HEK293 (cell line): ENCODE data around the gene STAP2.

Experiments used
- CTCF ChIA-PET: fragments of 350-600 bp; formaldehyde crosslinking; extraction: SDS; loops from one replicate; lab custom pipeline; 2021; ENCODE audit warnings: antibody characterized with exemption; lab: Yijun Ruan, JAX
- POLR2A ChIA-PET: fragments of 300-600 bp; formaldehyde crosslinking; extraction: SDS; loops from one replicate; lab custom pipeline; 2020; ENCODE audit warnings: antibody characterized with exemption, inconsistent platforms; lab: Yijun Ruan, JAX
- H3K27ac ChIP-seq: fragments of 200-500 bp; sonication (Bioruptor generic); 2 replicates; pipeline ENCODE4 v1.5.1; 2014; ENCODE audit warnings: low read depth, low read length, control low read depth, inconsistent platforms; ENCODE audit errors: extremely low read depth
- H3K36me3 ChIP-seq, 2 experiments: fragments of 200-500 bp in 1 of 2; sonication (Bioruptor generic) in 1 of 2; 1 replicate in 1 of 2; 2 replicates in 1 of 2; pipeline ENCODE4 v1.5.1; 2014 to 2017; ENCODE audit warnings: inconsistent platforms in 2 of 2, low read length in 2 of 2; ENCODE audit not compliant: control insufficient read depth in 2 of 2, insufficient read depth in 1 of 2
- H3K4me1 ChIP-seq: fragments of 200-500 bp; sonication (Bioruptor generic); 2 replicates; pipeline ENCODE4 v1.5.1; 2014; ENCODE audit warnings: mild to moderate bottlenecking, low read length, inconsistent platforms; ENCODE audit not compliant: control insufficient read depth, insufficient read depth
- H3K4me3 ChIP-seq: 2 replicates; pipeline ENCODE4 v1.5.1; 2011; ENCODE audit warnings: low read depth, mild to moderate bottlenecking, control low read depth, low read length, moderate library complexity
- H3K9me3 ChIP-seq: fragments of 200-500 bp; sonication (Bioruptor generic); 2 replicates; pipeline ENCODE4 v1.5.1; 2014; ENCODE audit warnings: low read depth, low read length, inconsistent platforms; ENCODE audit not compliant: control insufficient read depth, insufficient read depth
- BCL11B ChIP-seq: fragments of 450-650 bp; formaldehyde crosslinking; IDR thresholded peaks from 2 replicates; pipeline ENCODE4 v1.5.1; 2016; ENCODE audit warnings: low read depth, missing biosample characterization, missing genetic modification characterization
- GLIS1 ChIP-seq: fragments of 450-650 bp; formaldehyde crosslinking; IDR thresholded peaks from 2 replicates; pipeline ENCODE4 v1.5.1; 2016; ENCODE audit warnings: missing biosample characterization, missing genetic modification characterization
- GLIS2 ChIP-seq: fragments of 450-650 bp; formaldehyde crosslinking; IDR thresholded peaks from 2 replicates; pipeline ENCODE4 v1.5.1; 2016; ENCODE audit warnings: missing biosample characterization, missing genetic modification characterization
- PRDM6 ChIP-seq: fragments of 450-650 bp; formaldehyde crosslinking; IDR thresholded peaks from 2 replicates; pipeline ENCODE4 v1.5.1; 2017; ENCODE audit warnings: missing biosample characterization, missing genetic modification characterization
- RBAK ChIP-seq: fragments of 450-650 bp; formaldehyde crosslinking; IDR thresholded peaks from 2 replicates; pipeline ENCODE4 v1.5.1; 2016; ENCODE audit warnings: missing biosample characterization, missing genetic modification characterization
- REST ChIP-seq: fragments of 450-650 bp; formaldehyde crosslinking; IDR thresholded peaks from 2 replicates; pipeline ENCODE4 v1.5.1; 2016; ENCODE audit warnings: missing biosample characterization, missing genetic modification characterization
- SP3 ChIP-seq: fragments of 450-650 bp; formaldehyde crosslinking; IDR thresholded peaks from 2 replicates; pipeline ENCODE4 v1.5.1; 2016; ENCODE audit warnings: missing biosample characterization, missing genetic modification characterization
- TRIM28 ChIP-seq: IDR thresholded peaks from 2 replicates; pipeline ENCODE4 v1.6.1; 2011; ENCODE audit warnings: low read length, control low read depth, borderline replicate concordance
- ZBTB8A ChIP-seq: fragments of 450-650 bp; formaldehyde crosslinking; IDR thresholded peaks from 2 replicates; pipeline ENCODE4 v1.5.1; 2016; ENCODE audit warnings: missing biosample characterization, missing genetic modification characterization
- ZFP3 ChIP-seq: fragments of 450-650 bp; formaldehyde crosslinking; IDR thresholded peaks from 2 replicates; pipeline ENCODE4 v1.5.1; 2016; ENCODE audit warnings: low read depth, missing biosample characterization, missing genetic modification characterization
- ZIC2 ChIP-seq: fragments of 450-650 bp; formaldehyde crosslinking; IDR thresholded peaks from 2 replicates; pipeline ENCODE4 v1.5.1; 2016; ENCODE audit warnings: missing biosample characterization, missing genetic modification characterization
- ZNF350 ChIP-seq: fragments of 450-650 bp; formaldehyde crosslinking; IDR thresholded peaks from 2 replicates; pipeline ENCODE4 v1.5.0; 2017; ENCODE audit warnings: missing biosample characterization, mild to moderate bottlenecking, missing genetic modification characterization
- ZNF37A ChIP-seq: fragments of 450-650 bp; IDR thresholded peaks from 2 replicates; pipeline ENCODE4 v1.5.1; 2018; ENCODE audit warnings: missing biosample characterization, missing genetic modification characterization
- ZNF600 ChIP-seq: fragments of 450-650 bp; formaldehyde crosslinking; IDR thresholded peaks from 2 replicates; pipeline ENCODE4 v1.5.1; 2016; ENCODE audit warnings: missing biosample characterization, missing genetic modification characterization
- ZSCAN30 ChIP-seq: fragments of 450-650 bp; IDR thresholded peaks from 2 replicates; pipeline ENCODE4 v1.5.1; 2018; ENCODE audit warnings: missing biosample characterization, mild to moderate bottlenecking, missing genetic modification characterization, moderate library complexity
- ZXDB ChIP-seq: fragments of 450-650 bp; formaldehyde crosslinking; IDR thresholded peaks from 2 replicates; pipeline ENCODE4 v1.5.1; 2016; ENCODE audit warnings: missing biosample characterization, missing genetic modification characterization
- TF ChIP-seq, protein P1 (sequence below): fragments of 450-650 bp; formaldehyde crosslinking; IDR thresholded peaks from 2 replicates; pipeline ENCODE4 v1.5.1; 2016; ENCODE audit warnings: missing biosample characterization, missing genetic modification characterization
- TF ChIP-seq, protein P2 (sequence below): fragments of 450-650 bp; IDR thresholded peaks from 2 replicates; pipeline ENCODE4 v1.5.1; 2018; ENCODE audit warnings: missing biosample characterization, mild to moderate bottlenecking, missing genetic modification characterization
- TF ChIP-seq, protein P3 (sequence below): fragments of 450-650 bp; formaldehyde crosslinking; IDR thresholded peaks from 2 replicates; pipeline ENCODE4 v1.5.1; 2016; ENCODE audit warnings: missing biosample characterization, missing genetic modification characterization

Gene STAP2

DNA sequence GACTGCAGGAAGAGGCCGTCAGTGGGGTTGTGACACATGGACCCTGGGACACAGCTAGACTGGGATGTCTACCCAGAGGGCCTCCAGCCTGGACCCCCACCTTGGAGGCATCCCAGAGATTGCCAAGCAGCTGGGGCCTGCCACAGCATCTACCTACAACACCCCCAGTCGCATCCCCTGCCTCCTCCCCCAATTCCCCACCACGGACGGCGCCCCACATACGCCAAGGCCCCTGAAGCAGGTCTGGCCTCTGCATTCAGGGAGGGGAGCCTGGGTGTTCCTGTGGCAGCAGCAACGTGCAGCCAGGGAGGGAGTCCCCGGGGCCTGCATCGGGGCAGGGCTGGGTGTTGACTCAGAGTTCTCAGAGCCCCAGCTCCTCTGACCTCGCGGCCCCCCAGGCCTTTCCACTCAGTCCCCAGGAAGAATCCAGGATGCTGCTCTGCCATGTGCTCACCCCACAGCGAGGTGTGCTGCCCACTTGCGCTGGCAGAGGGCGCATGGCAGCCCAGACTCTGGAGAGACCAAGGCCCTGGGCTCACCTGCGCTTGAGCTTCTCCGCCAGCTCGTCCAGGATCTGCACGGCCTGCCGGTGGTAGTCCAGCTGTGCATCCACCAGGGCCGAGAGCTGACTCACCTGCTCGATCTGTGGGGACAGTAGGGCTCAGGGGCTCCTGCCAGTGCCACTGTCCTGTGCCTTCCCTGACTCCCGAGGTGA is 24.4 kb upstream of the STAP2 start:
- H3K4me3 ChIP-seq, result no peak overlapping the region
- H3K9me3 ChIP-seq, result no peaks in the 10 kb centered on the region
- TF ChIP-seq, protein P1, sequence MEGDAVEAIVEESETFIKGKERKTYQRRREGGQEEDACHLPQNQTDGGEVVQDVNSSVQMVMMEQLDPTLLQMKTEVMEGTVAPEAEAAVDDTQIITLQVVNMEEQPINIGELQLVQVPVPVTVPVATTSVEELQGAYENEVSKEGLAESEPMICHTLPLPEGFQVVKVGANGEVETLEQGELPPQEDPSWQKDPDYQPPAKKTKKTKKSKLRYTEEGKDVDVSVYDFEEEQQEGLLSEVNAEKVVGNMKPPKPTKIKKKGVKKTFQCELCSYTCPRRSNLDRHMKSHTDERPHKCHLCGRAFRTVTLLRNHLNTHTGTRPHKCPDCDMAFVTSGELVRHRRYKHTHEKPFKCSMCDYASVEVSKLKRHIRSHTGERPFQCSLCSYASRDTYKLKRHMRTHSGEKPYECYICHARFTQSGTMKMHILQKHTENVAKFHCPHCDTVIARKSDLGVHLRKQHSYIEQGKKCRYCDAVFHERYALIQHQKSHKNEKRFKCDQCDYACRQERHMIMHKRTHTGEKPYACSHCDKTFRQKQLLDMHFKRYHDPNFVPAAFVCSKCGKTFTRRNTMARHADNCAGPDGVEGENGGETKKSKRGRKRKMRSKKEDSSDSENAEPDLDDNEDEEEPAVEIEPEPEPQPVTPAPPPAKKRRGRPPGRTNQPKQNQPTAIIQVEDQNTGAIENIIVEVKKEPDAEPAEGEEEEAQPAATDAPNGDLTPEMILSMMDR (tag by site-specific recombination), result peak; percentile 59
- TF ChIP-seq REST (tag by site-specific recombination) (no peak), GLIS1 (tag by site-specific recombination) (peak; percentile 31), ZIC2 (tag by site-specific recombination) (peak; percentile 36; the same call in 1 of the 2 replicates), GLIS2 (tag by site-specific recombination) (peak; percentile 32; the same call in 1 of the 2 replicates), ZNF350 (tag by site-specific recombination) (no peak), ZNF600 (tag by site-specific recombination) (peak; percentile 71)
- no peak overlapping the region for H3K27ac ChIP-seq
- ChIA-PET CTCF (interaction anchor here (0.5 to 2.7 kb wide), 6 partner anchors 10 to 427 kb away, joined by 3 to 17 read pairs (median 9); partner anchors contain the start of gene SH3GL1), POLR2A (interaction anchor here (1.2 to 3.6 kb wide), 4 partner anchors 13 to 96 kb away, joined by 3 to 15 read pairs (median 4); partner anchors contain the start of gene MPND)
- peaks cover 9 to 86% of the 10 kb centered on the region in 2 experiments; a peak in 2 of 3 replicates for H3K36me3 ChIP-seq
- no peaks in the 10 kb centered on the region for H3K4me1 ChIP-seq

DNA sequence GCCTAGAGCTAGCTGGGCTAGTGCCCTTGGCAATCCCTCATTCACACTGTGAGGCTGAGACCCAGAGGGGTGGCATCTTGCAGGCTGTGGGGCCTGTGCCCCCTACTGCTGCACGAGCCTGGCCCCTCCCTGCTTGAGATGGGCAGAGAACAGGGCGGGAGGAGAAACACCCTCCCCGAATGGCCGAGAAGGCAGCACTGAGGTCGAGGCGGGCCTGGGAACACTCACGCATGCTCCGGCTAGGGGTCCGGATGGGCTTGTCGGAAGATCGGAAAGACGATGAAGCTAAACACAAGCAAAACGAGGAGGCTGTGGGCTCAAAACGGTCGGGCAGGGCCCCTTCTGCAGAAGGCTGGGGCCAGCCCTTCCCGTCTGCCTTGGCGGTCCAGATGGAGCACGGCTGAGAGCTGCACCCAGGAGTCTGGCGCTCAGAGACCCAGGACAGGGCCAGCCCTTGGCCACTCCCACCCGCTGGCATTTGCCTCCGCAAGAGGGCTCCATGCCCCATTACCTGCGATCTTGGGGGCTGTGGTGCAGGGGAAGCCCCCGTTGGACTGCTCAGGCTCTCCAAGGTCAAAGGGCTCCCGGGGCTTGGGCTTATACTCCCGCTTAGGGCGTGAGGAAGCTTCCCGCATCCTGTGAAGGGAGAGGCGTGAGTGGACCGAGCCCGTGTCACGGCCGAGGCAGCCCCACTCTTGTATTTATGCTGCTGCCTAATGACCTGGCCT is 23.6 kb upstream of the STAP2 start:
- ChIA-PET CTCF (interaction anchor here (0.6 to 2.7 kb wide), 5 partner anchors 9 to 428 kb away, joined by 3 to 17 read pairs (median 11); partner anchors contain the start of gene SH3GL1), POLR2A (interaction anchor here (1.2 to 3.6 kb wide), 5 partner anchors 13 to 95 kb away, joined by 3 to 15 read pairs (median 5); partner anchors contain the start of gene MPND)
- no peak overlapping the region for H3K27ac ChIP-seq
- H3K4me1 ChIP-seq, result no peaks in the 10 kb centered on the region
- H3K4me3 ChIP-seq, result no peak overlapping the region
- H3K36me3 ChIP-seq, result peaks cover 9 to 83% of the 10 kb centered on the region in 2 experiments; a peak in 2 of 3 replicates
- no peaks in the 10 kb centered on the region for H3K9me3 ChIP-seq
- TF ChIP-seq PRDM6 (no peak), ZBTB8A (tag by site-specific recombination) (0 out of 2 replicates have a peak, but pooled peaks have one; percentile 6), TRIM28 (no peak), SP3 (tag by site-specific recombination) (no peak), ZXDB (no peak), ZFP3 (tag by site-specific recombination) (no peak), ZNF37A (tag by site-specific recombination) (no peak), ZSCAN30 (no peak), RBAK (no peak), BCL11B (tag by site-specific recombination) (peak; percentile 37; the same call in 1 of the 2 replicates)
- TF ChIP-seq, protein P2, sequence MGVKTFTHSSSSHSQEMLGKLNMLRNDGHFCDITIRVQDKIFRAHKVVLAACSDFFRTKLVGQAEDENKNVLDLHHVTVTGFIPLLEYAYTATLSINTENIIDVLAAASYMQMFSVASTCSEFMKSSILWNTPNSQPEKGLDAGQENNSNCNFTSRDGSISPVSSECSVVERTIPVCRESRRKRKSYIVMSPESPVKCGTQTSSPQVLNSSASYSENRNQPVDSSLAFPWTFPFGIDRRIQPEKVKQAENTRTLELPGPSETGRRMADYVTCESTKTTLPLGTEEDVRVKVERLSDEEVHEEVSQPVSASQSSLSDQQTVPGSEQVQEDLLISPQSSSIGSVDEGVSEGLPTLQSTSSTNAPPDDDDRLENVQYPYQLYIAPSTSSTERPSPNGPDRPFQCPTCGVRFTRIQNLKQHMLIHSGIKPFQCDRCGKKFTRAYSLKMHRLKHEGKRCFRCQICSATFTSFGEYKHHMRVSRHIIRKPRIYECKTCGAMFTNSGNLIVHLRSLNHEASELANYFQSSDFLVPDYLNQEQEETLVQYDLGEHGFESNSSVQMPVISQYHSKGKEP (tag by site-specific recombination), result no peak
- TF ChIP-seq, protein P3, sequence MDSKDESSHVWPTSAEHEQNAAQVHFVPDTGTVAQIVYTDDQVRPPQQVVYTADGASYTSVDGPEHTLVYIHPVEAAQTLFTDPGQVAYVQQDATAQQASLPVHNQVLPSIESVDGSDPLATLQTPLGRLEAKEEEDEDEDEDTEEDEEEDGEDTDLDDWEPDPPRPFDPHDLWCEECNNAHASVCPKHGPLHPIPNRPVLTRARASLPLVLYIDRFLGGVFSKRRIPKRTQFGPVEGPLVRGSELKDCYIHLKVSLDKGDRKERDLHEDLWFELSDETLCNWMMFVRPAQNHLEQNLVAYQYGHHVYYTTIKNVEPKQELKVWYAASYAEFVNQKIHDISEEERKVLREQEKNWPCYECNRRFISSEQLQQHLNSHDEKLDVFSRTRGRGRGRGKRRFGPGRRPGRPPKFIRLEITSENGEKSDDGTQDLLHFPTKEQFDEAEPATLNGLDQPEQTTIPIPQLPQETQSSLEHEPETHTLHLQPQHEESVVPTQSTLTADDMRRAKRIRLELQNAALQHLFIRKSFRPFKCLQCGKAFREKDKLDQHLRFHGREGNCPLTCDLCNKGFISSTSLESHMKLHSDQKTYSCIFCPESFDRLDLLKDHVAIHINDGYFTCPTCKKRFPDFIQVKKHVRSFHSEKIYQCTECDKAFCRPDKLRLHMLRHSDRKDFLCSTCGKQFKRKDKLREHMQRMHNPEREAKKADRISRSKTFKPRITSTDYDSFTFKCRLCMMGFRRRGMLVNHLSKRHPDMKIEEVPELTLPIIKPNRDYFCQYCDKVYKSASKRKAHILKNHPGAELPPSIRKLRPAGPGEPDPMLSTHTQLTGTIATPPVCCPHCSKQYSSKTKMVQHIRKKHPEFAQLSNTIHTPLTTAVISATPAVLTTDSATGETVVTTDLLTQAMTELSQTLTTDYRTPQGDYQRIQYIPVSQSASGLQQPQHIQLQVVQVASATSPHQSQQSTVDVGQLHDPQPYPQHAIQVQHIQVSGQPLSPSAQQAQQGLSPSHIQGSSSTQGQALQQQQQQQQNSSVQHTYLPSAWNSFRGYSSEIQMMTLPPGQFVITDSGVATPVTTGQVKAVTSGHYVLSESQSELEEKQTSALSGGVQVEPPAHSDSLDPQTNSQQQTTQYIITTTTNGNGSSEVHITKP (tag by site-specific recombination), result no peak
